NCI-H345 treated with DMSO at 0.1 percent for 48 hours (cell line): ENCODE measurements around the gene BRD9.
"Not testable (repeated sequence)": the region's sequence is repeated elsewhere in the genome, so short reads cannot be mapped to it uniquely, and the experiment has no call there.

Source experiments
- DNase-seq: peaks from one replicate; lab custom pipeline; 2025; ENCODE audit not compliant: unreplicated experiment; lab: John Stamatoyannopoulos, UW

Gene BRD9

DNA sequence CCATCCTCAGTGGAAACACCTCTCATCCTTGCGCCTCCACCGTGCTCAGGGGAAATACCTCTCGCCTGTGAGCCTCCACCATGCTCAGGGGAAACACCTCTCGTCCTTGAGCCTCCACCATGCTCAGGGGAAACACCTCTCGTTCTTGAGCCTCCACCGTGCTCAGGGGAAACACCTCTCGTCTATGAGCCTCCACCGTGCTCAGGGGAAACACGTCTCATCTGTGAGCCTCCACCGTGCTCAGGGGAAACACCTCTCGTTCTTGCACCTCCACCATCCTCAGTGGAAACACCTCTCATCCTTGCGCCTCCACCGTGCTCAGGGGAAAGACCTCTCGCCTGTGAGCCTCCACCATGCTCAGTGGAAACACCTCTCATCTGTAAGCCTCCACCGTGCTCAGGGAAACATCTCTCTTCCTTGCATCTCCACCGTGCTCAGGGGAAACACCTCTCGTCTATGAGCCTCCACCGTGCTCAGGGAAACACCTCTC, 46.0 kb downstream of the BRD9 start:
- not testable (repeated sequence) for DNase-seq

DNA sequence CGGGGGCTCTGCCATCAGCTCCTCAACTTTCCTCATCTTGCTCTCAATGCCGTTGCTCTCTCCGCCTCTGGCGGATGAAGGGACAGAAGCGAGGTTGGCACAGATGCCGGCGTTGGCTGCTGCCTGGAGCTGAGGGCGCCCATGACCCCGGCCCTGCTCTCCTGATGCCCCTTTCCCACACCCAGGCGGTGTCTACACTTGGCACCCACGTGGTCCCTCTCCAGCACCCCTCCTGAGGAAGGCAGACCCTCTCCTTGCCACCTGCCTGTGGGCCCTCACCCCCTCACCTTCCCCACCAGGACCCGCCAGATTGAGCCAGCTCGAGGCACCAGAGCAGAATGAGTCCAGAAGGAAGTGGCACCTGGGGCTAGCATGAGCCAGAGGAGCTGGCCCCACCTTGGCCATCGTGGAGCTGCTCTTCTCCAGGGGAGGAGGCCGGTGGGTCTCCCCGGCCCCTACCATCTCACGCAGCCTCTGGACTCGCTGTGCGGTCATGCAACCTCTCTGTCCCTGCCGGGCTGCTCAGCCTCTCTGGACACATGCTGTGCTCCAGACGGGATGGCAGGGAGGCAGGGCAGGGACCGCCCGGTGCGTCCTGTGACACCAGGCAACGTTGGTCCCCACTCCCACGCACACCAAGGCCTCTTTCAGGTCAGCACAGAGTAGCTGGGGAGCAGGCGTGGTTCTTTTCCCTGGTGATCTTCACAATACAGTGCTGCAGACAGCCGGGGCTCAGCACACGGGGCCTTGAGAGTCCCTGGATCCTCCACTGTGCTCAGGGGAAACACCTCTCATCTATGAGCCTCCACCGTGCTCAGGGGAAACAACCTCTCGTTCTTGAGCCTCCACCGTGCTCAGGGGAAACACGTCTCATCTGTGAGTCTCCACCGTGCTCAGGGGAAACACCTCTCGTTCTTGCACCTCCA, 46.7 kb downstream of the BRD9 start:
- DNase-seq = not testable (repeated sequence)

DNA sequence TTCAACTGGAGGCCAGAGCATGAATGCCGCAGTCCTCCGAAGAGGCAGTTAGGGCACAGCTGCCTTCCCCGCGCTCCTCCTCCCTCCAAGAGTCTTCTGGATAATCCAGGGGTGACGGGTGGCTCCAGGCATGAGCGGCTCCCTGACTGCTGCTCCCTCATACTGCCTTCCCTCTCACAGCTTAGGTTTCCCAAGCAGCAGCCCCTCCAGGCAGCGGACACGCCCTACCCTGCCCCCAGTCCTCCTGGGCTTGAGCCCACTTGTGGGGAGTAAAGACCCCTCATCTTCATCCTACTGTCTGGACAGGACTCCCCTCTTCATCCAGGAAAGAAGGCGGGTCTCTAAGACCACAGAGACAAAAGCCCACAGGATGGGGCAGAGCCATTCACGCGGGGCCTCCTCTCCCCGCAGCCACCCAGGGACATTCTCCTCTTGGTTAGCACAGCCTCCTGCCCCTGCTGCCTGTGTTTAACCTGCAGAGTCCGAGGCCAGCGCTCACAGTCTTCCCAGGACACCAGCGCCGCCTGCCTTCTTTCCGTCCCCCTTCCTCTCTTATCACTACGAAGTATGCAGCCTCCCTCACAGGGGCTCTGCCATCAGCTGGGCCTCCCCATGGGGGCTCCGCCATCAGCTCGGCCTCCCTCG, 47.4 kb downstream of the BRD9 start:
- DNase-seq = not testable (repeated sequence)

DNA sequence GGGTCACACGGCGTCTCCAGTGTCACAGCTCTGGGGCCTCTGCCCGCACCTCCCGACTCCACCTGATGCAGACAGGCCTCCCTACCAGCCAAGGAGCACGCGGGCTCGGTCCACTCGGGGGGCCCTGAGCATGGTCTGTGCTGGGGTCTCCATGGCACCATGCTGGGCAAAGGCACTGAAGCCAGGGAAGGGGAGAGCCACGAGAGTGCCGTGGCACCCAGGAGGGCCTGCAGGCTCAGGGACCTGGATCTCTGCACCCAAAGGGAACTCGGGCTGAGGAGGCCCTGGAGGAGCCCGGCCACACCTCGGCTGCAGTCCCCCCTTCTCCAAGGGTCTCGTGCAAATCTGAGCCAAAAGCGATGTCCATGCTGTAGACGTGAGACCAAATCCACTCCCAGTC, 48.2 kb downstream of the BRD9 start:
- not testable (repeated sequence) for DNase-seq

DNA sequence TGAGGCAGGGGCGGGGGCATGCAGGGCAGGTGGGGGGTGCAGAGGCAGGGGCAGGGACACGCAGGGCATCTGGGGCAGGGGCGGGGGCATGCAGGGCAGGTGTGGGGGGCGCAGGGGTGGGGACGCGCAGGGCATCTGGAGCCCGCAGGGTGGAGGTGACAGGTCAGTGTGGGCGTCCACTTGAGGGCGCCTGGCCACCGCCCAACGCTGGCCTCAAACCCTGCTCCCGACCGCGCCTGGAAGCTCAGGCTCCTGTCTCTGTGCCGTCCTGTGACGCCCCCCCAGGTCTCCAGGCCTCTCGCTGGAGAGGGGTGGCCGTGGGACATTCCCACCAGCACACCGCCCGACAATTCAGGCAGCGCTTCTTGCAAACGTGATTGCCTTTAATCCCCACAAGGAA, 48.7 kb downstream of the BRD9 start:
- DNase-seq = not testable (repeated sequence)

DNA sequence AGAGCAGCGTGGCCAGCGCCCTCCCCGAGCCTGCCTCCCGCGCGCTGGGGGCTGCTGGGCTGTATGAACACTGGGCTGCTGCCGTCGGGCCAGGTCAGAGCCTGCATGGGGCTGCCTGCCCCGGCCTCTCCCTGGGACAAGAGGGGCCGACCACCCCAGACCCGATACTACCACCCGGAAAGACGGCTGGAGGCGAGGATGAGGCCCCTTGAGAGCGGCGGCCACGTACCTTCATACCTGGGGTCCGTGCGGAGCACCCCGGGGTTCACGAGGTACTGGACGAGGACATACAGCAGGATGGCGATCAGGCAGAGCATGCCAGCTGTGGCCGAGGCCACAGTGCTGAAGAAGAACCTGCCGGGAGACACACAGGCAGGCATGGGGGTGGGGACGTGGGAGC, 49.2 kb downstream of the BRD9 start:
- not testable (repeated sequence) for DNase-seq

DNA sequence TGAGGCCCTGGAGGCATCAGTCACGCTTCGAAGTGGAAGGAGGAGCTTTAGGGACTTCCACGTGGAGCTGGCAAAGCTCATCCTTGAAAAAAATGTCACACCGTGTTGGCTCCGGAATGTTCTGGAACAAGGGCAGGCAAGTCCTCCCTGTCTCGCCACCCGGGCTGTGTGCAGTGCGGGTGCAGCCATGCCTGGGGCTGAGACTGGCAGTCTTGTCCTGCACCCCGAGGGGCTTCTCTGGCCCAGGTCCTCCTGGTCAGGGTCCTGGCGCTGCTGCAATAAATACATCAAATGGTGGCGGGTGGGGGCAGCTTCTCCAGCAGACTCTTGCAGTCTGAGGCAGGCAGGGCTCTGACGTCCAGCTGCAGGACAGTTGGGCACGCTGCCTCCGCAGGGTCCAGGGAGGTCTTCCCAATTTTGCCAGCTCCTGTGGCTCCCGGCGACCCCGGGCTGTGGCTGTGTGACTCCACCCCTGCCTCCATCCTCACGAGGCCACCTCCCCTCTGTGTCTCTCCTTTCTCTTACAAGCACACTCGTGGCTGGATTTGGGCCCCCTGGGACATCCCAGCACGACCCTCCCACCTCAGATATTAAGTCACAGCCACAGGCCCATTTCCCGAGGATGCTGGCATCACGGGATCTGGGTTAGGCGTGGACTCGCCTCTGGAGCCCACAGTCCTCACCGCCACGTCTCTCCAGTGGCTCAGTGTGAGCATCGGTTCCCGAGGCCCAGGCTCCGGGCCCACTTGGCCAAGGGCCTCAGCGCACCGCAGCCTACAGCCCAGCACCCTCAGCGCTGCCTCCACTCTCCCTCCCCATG, 50.0 kb downstream of the BRD9 start:
- DNase-seq = not testable (repeated sequence)

DNA sequence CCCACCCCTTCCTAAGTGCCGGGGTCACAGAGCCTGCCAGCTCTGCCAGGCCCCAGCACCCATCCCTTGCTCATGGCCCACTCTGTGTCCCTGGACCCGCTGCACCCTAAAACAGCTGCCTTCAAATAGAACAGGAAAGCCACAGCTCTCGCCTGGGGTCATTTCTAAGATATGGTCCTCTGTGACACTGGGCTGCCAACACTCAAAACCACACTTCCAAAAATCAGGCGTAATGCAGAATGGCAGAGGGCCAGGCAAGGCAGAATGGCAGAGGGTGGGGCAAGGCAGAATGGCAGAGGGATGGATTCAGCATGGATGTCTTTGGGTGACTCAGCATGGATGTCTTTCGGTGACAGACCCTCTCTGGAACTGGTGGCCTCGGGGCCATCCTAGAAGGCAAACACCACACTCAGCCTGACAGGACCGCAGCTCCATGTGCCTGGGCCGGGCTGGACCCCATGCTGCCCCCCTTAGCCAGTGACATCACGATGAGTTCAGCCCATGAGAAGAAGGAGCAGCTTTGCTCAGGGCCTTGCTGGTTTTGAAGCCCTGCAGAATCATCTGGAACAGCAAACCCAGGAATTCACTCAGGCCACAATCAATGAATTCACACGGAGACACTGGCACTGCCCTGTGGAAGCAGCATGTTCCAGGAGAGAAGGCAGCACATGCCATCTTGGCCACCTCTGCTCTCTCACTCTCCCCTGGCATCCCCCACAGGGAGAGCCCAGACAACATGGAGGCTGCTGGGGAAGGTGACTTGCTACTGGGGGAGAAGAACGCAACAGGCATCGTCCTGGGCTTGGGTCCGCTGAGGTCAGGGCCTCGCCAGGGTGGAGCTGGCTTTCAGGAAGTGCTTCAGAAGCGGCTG, 50.8 kb downstream of the BRD9 start:
- DNase-seq = not testable (repeated sequence)

DNA sequence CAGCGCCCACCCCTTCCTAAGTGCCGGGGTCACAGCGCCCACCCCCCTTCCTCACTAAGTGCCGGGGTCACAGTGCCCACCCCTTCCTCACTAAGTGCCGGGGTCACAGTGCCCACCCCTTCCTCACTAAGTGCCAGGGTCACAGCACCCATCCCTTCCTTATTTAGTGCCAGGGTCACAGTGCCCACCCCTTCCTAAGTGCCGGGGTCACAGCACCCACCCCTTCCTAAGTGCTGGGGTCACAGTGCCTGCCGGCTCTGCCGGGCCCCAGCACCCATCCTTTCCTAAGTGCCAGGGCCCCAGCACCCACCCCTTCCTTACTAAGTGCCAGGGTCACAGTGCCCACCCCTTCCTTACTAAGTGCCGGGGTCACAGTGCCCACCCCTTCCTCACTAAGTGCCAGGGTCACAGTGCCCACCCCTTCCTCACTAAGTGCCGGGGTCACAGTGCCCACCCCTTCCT, 51.6 kb downstream of the BRD9 start:
- not testable (repeated sequence) for DNase-seq

DNA sequence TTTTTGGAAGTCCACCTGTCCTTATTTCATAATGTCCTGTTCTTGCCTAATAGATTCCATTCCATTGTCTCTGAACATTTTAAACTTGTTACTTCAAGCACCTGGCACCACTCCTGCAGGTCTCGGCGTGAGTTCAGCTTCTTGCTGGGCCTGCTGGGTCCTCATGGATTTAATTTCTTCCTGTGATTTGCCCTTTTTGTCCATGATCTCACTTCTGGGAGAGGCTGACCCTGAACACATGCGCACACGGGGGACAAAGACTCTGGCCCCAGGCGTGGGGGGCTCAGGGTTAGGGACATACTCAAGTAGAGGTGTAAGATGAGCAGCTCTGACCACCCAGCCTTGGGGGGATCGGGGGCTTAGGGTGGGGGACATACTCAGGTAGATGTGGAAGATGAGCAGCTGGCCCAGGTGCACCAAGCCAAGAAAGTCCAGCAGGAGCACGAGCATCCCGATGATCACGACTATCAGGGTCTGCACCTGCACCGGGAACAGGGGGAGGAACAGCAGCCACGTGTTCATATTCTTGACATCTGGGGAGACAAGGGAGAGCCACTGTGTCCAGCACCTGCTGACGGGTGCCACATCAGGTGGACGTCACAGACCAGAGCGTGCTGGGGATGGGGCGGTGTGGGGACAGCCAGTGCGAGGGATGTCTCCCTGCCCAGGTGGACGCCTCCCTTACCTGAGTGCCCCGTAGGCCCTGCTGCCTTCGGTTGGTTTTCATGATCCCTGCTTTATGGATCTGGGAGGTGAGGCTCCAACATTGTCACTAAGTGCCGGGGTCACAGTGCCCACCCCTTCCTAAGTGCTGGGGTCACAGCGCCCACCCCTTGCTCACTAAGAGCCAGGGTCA, 52.3 kb downstream of the BRD9 start:
- not testable (repeated sequence) for DNase-seq

DNA sequence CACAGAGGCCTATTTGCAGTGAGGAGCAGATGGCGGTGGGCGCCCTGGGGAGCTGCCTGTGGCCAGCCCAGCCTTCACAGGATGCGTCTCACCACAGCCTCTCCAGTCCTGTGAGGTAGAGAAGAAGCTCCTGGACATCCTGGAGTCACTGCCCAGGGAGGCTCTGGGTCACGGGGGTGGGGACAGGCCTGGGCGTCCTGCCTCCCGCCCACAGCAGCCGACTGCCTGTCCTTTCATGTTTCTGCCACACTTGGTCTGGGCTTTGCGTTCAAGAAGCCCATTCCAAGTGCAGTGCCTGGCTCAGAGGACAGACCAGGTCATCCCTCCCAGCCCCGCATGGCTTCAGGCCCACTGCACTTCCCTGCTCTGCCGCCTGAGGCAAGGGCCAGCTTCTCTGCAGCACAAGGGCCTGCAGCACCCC, 54.2 kb downstream of the BRD9 start:
- DNase-seq = not testable (repeated sequence)

DNA sequence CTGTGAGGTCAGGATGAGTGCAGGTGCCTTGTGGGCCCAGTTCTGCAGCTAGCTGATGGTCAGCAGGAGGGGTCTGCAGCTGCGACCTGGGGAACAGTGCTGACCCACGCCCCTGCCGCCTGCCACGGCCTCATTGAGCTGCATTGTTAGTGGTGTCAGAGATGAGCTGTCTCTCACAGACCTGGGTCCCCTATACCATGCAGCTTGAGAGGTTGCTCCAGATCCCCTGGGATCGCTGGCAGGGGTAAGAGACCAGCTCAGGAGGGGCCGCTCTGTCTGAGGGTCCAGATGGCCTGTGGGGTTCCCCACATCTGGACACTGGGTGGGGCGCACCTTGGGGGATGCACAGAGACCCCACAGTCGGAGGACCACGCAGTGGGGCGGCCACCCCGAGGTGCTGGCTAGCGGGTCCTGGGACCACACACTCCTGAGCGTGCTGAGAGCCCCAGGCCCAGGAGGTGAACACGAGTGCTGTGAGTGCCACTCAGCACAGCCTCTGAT, 54.9 kb downstream of the BRD9 start:
- not testable (repeated sequence) for DNase-seq

DNA sequence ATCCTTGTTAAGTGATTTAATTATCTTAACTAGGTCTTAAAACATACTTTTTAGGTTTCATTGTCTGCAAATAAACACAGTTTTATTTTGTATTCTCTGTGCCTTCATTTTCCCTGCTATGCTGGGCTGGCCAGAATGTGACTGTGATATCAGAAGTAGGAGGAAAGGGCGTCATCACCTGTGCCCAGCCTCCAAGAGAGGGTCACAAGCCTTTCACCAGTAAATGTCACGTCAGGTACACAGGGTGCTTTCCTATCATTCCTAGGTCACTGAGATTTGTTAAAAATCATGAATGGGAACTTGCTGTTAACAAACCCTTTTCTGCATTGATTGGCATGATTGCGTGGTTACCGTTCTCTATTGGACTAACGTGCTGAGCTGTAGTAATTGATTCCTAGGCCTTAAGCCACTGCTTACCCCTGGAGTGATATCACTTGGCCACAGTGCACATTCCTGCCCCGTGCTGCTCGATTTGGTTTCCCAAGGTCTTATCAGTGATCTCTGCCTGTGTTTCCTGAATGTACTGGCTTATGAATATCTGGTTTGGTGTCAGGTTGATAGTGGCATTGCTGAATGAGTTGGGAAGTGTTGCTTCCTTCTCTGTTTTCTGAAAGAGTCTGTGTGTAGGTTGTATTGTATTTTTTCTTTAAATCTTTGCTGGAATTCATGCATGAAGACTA, 56.5 kb downstream of the BRD9 start:
- not testable (repeated sequence) for DNase-seq

DNA sequence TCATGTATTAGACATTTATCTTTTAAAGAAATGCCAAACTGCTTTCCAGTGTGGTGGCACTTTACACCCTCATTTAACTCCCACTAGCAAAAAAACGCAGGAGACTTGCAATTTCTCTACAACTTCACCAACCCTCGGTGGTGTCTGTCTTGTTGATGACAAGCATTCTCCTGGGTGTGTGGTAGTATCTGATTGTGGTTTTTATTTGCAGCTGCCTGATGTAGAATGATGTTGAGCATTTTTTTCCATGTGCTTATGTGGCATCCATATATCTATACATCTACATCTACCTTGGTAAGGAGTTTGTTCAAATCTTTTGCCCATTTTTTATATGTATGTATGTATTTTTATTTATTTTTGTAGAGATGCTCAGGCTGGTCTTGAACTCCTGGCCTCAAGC, 58.6 kb downstream of the BRD9 start:
- DNase-seq = not testable (repeated sequence)

DNA sequence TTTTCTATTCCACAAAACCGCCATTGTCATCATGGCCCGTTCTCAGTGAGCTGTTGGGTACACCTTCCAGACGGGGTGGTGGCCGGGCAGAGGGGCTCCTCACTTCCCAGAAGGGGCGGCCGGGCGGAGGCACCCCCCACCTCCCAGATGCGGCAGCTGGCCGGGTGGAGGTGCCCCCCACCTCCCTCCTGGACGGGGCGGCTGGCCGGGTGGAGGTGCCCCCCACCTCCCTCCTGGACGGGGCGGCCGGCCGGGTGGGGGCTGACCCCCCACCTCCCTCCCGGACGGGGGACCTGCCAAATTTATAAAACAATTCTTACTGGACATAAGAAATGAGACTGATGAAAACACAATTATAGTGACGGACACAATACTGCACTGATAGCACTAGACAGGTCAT, 64.4 kb downstream of the BRD9 start:
- DNase-seq = not testable (repeated sequence)

DNA sequence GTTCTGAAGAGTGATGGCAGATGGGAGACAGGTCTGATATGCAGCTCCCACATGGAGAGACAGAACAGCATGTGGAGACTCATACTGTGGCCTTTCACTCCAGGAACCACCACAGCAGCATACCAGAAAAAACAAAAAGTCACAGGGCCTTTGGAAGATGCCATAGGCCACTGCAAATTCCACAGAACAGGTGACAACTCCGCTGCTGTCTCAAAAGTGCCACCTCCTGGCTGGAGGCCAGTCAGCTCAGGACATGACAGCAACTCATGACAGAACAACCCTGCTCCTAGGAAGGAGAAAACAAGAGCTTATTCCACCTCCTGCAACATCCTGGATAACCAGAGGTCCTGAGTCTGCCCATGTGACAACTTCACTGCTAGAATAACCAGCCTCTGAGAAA, 67.1 kb downstream of the BRD9 start:
- not testable (repeated sequence) for DNase-seq

DNA sequence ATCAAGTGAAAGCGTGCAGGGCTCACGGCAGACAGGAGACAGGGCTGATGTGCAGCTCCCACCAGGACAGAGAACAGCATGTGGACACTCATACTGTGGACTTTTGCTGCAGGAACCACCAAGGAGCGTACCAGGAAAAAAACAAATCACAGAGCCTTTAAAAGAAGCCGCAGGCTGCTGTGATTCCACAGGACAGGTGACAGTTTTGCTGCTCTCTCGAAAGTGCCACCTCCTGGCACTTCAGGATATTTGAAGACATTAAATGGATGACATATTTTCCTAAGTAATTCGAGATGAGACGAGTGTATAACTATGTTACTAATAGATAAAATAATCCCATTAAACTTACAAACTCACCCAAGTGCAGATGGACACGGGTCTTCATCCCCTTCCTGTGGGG, 71.1 kb downstream of the BRD9 start:
- no peak for DNase-seq

DNA sequence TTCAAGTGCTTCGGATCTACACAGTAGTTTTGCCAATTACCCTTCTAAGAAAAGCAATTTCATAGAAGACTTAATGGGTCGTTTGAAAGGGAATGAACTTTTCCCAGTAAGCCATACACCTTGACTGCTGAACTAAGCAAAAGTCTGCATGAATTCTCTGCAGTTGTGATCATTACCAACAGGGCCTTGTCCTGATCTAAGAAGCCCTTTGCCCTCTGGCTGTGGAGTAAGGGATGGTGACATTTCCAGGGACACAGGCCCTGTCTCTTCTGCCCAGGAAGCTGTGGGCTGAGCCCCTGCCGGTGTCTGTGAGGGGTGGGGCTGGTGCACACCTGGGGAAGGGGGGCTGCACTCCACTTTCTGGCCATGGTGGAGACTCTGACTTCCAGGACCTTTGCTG, 72.4 kb downstream of the BRD9 start:
- DNase-seq = no peak
